ENCODE measurements around the gene TREH.

Gene TREH

DNA sequence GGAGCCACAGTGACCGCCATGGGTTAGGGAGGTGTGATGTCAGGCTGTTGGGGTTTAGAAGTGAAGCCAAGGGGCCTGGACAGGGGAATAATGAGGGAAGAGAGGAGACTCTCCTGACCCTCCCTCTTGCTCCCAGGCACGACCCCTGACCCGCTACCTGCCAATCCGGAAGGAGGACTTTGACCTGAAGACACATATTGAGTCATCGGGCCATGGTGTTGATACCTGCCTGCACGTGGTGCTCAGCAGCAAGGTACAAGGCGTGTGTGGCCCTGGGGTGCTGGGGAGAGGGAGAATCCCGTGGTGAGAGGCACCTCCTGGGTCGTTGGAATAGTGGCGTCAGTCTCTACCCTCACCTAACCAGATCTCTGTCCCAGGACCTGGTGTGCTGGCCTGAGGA is 29.5 kb downstream of the TREH start:
- DNase-seq (ENCODE audit: low read depth in 4 of 4, low spot score in 1 of 4): no peak

DNA sequence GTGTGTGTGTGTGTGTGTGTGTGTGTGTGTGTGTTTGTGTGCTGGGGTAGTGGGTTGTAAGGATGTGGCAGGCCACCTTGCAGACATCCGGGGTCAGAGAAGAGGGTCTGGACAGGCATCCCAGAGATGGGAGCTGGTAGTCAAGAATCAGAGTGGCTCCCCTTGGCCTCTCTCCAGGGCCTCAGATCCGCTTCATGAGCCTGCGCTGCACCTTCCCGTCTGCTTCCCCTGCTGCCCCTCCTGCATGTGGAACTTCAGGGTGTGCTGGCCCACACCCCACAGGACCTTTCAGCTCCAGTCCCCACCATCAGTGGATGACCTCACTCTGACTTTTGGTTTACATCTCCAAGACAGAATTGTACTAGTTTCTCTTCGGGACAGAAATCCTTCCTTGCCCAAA is 31.2 kb downstream of the TREH start:
- no peak for DNase-seq (ENCODE audit: low read depth in 4 of 4, low spot score in 1 of 4)

DNA sequence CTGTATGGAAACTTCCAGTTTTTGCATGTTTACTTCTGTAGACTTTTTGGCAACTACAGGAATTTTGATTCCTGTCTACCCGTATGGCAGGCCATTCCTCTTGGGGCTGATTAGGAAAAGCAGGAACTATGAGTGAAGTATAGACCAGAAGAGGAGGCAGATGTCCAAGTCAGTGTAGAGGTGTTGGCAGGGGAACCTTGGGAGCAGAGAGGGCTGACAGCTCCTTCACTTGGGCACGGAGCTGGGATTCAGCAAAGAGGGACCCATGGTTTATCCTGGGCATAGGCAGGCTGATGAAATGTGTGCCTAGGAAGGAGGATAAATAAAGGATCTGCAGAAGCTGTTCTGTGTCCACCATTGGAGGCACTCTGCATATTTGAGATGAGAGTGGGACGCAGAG is 33.1 kb downstream of the TREH start:
- no peak for DNase-seq (ENCODE audit: low read depth in 4 of 4, low spot score in 1 of 4)

DNA sequence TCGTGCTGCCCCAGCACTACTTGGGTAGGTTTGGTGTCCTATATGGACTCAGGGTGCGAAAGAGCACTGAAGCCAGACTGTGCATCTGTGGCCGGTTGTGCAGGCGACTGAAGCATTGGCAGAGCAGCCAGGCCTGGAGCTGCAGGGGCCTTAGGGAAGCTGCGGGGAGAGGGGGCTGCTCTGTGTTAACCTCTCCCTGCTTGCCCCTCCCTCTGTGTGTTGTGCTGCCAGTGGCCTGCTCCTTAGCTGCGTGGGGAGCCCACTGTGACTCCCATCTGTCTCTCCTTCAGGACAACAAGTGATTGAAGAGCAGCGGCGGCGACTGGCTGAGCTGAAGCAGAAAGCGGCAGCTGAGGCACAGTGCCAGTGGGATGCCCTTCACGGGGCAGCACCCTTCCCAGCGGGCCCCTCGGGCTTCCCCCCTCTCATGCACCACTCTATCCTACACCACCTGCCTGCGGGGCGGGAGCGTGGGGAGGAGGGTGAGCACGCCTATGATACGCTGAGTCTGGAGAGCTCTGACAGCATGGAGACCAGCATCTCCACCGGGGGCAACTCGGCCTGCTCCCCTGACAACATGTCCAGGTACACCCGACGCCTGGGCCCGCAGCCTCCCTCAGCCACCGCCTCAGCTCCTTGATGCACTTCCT is 34.3 kb downstream of the TREH start:
- no peak for DNase-seq (ENCODE audit: low read depth in 4 of 4, low spot score in 1 of 4)

DNA sequence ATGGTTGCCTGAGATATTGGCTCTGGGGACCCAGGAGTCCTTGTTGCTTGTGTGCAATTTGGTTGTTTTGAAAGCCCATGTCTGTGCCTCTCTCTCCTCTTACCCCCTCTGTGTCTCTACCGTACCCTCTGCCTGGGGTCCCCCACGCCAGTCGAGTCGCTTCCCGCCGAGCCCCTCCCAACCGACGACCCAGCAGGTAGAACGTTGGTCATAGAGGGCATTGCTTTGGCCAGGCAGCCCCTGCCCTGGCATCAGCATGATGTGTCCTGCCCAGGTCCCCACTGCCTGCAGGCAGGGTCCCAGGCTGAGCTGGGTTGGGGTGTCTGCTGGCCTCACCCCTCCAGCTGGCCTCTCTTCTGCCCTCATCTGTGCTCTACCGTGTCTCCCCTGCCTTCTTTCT is 35.0 kb downstream of the TREH start:
- no peak for DNase-seq (ENCODE audit: low read depth in 4 of 4, low spot score in 1 of 4)

DNA sequence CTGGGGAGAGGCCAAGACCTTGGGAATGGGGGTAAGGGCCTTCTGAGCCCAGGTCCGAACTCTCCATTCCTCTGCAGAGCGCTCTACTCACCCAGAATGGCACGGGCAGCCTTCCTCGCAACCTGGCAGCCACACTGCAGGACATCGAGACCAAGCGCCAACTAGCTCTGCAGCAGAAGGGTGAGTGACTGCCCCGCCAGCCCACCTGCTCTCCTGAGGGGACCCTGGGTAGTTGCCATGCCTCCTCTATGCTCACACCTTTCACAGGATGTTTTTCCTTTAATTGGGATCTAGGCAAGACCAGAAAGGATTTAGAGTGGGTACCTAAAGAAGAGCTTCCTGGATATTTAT is 35.5 kb downstream of the TREH start:
- no peak for DNase-seq (ENCODE audit: low read depth in 4 of 4, low spot score in 1 of 4)

DNA sequence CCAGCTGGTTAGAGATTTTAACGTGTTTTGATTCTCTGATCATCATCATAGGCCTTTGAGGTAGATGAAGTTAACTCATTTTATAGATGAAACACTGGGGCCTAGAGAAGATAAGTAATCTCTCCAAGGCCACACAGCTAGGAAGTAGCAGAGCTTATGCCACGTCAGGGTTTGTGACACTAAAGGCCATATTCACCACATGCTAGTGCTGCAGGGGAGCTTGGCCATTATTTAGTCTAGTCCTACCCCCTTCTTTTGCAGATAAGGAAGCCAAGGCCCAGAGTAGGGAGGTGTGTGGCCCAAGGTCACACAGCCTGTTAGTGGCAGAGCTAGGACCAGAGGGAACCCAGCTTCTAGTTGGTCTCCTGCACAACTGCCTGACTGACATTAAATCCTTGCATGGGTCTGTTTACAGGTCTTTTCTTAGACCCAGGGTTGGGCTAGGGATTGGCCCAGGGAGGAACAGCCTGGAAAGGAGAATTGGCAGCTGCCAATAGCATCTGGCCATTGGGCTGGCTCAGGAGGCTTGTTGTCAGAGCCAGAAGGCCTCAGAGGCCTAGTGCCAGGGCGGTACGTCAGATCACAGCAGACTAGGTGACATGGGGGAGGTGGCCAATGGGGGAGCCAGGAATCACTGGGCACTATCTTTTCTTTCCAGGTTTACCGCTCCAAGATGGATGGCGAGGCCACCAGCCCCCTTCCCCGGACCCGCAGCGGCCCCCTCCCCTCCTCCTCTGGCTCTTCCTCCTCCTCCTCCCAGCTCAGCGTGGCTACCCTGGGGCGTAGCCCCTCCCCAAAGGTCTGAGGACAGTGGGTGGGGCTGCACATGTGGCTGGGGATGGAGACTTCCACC is 36.1 kb downstream of the TREH start:
- DNase-seq (ENCODE audit: low read depth in 4 of 4, low spot score in 1 of 4): no peak

DNA sequence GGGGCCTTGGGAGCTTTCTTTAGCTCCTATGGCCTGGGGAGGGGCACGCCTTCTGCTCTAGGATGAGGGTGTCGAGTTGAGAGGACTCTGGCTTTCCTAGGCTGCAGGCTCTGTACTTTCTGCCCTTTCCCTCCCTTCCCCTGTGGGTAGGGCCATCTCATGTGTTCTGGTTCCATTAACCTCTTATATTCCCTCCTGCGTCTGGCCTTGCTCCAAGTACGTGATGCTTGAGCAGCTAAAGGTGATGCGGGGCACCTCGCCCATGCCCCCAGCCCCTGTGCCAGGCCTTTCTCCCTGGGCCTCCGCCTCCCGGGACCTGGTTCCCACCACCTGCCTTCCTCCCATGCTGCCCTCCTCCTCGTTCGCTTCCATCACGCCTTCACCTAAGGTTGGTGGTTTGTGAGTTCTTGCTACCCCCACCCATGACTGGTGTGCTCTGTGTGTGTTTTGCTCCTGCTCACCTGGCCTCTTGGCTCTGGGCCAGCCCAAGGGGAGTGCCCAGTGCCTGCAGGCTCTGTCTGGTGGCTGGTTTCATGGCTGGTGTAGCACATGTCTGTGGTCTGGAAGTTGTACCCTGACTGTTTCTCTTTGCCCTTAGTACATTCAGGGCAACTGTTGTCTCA is 37.9 kb downstream of the TREH start:
- no peak for DNase-seq (ENCODE audit: low read depth in 4 of 4, low spot score in 1 of 4)

DNA sequence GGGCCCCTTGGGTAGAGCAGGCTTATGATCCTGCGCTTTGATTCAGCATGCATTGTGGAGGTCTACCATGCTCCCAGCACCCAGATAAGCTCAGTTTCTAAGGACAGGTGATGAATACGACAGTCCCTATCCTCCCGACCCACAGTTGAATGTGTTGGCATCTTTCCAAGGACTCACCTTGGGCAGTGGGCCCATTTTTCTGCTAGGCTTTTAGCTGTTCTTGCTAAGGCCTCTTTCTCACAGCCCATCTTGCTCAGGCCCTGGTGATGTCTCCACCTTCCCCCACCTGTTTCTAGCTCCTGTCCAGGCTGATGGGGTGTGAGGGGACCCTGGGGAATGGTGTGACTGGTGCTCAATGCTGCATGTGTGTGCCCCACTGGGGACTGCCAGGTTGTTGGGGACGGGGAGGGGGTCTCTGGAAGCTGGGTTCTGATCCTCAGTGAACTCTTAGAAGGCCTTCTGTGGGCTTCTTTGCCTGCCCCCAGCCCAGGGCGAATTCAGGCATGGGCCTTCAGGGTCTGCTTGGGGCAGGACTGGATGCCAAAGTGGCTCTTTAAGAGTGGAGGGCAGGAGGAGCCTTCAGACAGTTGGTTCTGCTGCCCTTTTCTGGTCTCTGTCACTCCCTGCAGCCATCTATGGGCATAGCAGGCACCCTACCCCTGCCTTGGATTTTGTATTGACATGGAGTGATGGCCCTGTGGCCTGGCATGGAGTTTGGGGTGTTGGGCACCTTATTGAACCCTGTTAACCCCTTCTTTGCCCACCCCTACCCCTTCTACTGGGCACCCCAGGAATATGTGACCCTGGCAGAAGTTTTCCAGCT is 38.9 kb downstream of the TREH start:
- DNase-seq (ENCODE audit: low read depth in 4 of 4, low spot score in 1 of 4): no peak

DNA sequence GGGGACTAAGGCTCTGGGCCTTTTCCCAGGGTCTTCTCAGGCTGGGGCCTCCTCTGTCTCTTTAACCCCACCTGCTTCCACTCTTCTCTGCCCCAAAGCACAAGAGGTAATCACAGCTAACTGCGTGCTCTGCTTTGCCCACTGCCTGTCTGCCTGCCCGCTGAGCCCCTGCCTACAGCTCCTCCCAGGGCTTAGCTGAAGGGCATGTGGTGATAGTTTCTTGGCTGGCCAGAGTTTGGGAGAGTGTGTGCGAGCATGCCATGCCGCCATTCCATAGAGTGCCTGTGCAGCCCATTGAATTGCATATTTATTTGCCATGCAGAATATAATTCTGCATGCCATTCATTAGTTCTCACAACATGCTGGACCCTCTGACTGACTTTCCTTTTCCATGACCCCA is 39.6 kb downstream of the TREH start:
- no peak for DNase-seq (ENCODE audit: low read depth in 4 of 4, low spot score in 1 of 4)

DNA sequence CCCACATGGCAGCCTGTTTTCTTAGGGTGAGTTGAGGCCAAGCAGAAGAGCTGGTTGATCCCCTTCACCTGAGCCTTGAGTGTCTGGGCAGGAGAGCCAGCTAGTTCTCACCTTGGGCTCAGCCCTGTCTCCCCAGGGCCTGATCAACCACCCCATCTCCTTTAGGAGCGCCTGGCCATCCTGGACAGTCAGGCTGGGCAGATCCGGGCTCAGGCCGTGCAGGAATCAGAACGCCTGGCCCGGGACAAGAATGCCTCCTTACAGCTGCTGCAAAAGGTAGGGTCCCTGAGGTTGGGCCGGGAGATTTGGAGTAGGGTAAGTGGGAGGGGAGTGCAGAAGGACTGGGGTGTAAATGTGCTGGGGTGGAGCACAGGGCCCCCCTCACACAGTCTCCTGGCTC is 40.7 kb downstream of the TREH start:
- DNase-seq (ENCODE audit: low read depth in 4 of 4, low spot score in 1 of 4): no peak

DNA sequence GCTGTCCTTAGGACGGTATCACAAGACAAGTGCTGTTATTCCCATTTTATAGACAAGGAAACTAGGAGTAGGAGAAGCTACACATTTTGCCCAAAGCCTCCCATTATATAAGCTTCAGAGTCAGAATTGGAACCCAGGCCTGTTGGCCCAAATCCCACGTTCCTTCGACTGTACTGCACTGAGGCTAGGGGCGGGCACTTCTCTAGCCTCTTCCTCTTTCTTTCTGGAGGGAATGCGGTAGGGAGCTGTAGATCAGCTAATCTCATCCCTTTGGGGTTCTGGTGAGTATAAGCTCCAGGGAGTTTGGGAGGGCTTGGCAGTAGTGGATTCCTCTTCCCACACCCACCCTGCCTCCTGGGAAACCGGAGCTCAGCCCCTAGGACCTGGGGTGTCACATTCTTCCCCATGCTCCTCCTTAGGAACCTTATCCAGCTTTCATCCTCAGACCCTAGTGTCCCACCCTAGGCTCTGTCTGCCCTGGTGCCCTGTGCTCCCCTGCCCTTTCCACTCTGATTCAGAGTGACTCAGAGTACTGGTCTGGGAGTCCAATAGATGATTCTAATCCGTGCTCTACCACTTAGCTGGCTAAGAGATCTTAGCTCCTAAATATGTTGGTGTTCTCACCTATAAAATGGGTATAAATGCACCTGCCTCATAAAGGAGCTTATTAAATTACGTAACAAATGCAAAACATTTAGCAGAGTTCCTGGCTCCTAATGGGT is 42.7 kb downstream of the TREH start:
- no peak for DNase-seq (ENCODE audit: low read depth in 4 of 4, low spot score in 1 of 4)

DNA sequence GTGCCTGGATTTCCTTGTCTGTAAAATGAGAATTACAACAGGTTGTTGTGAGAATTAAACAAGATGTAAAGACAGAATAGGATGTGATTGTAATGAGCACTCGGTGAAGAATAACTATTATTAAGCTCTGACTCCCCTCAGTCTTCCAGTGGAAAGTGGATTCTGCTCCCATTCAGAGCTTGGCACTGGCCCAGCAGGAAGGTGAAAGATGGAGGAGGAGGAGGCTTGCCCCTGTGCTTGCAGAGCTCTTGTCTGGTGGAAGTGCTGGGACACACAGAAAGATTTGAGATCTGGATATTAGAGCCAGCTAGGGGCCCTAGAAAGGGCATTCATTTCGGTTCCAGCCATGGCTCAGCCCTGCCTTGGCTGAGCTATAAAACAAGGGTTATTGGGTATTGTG is 43.8 kb downstream of the TREH start:
- DNase-seq (ENCODE audit: low read depth in 4 of 4, low spot score in 1 of 4): no peak

DNA sequence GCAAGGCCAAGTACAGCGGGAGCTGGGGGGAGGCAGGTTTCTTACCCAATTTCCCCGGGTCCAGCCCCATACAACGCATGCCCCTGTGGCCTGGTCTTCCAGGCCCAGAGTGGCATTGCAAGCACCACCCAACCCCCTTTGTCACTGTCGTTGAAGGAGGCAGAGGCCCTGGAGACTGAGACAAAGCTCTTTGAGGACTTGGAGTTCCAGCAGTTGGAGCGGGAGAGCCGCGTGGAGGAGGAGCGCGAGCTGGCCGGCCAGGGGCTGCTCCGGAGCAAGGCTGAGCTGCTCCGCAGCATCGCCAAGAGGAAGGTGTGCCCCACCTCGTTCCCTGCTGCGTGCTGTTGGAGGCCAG is 44.2 kb downstream of the TREH start:
- no peak for DNase-seq (ENCODE audit: low read depth in 4 of 4, low spot score in 1 of 4)

DNA sequence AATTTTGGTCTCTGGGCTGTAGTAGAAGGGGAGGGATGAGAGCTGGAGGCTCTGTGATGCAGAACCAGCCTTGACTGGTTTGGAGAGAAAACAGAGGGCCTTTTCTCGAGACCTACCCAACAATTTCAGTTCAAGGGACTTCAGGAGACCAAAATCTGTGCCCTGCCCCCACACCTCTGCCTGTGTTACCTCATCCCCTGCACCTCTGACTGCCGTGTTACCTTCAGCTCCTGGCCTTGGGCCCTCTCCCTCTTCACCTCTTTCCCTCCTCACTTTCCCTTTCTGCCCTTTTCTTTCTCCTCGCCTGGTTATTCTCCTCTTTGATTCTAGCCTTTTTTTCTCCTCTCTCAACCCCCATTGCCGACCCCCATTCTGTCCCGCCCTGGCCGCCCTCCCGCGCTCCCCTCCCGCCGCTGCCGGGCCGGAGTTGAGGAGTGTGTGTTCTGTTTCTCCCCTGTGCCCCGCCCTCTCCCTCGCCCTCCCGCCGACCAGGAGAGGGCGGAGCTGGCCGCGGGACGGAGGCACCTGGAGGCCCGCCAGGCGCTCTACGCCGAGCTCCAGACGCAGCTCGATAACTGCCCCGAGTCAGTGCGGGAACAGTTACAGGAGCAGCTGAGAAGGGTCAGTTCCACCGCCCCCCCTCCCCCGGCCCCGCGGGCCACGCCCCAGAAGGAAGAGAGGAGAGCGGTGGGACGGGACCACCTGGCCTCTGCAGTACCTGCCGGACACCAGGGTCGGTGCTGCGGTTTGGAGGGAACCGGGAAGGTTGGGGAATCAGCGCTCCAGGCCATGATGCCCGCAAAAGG is 44.8 kb downstream of the TREH start:
- DNase-seq (ENCODE audit: low read depth in 4 of 4, low spot score in 1 of 4): no peak

DNA sequence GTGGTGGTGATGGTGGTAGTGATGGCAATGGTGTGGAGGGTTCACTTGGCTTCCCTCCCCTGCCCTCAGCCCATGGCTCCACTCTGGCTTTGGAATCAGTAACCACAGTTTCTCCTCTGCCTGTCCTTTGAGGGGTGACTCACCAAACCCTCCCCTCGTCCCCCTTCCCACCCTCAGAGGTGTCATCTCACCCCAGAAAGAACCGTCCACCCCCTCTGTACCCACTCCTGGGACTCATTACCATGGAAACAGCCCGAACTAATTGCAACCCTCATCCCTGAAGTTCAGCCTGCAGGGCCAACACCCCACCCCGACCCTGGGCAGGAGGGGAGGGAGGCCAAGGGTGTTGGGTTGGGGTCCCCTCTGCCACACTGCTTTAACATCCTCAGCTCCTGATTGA is 45.5 kb downstream of the TREH start:
- no peak for DNase-seq (ENCODE audit: low read depth in 4 of 4, low spot score in 1 of 4)

DNA sequence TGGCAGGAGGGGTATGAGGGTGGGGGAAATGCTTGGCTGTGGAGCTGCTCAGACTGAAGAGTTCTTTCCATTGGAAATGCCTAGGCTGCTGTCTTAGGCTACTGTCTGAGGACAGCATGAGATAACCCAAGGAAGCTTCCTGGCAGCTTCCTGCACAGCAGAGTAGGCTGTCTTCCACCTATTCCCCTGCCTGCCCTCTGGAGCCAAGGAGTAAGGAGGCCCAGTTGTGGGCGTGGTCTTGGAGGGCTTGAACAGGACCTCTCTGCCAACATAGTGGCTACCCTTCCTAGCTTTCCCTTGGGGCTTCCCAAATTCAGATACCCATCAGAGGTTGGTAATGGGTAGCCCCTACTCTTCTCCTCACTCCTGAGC is 46.1 kb downstream of the TREH start:
- DNase-seq (ENCODE audit: low read depth in 4 of 4, low spot score in 1 of 4): no peak

DNA sequence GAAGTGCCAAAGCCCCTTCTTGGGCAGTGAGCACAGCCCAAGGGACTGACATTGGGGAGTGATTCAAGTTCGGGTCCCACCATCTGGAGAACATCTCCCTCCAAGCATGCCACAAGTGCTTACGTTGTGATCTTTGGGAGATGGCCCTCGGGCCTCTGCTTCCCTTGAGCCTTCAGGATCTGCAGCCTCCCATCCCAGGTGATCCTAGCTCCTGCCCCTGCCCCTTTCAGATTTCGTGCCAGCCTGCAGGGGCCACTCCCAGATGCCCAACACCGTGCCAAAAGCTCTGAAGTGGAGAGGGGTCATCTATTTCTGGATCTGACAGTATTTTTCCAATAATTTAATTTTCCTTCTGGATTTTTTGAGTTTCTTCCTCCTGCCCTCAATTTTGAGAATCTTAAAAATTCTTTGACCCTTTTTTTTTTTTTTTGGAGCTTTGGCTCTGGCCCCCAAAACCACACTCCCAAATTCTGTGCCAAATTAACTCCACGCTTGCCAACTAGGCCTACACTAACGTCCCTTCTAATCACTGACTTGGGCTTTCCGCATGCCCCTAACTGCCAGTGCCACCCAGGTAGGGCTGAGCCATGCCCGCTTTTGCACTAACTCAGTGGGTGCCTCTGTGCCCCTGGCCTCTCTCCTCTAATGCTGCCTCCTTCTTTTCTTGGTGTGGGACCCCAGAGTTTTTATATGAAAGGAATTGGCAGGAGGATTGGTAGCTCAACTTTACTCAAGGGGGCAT is 46.7 kb downstream of the TREH start:
- DNase-seq (ENCODE audit: low read depth in 4 of 4, low spot score in 1 of 4): no peak

DNA sequence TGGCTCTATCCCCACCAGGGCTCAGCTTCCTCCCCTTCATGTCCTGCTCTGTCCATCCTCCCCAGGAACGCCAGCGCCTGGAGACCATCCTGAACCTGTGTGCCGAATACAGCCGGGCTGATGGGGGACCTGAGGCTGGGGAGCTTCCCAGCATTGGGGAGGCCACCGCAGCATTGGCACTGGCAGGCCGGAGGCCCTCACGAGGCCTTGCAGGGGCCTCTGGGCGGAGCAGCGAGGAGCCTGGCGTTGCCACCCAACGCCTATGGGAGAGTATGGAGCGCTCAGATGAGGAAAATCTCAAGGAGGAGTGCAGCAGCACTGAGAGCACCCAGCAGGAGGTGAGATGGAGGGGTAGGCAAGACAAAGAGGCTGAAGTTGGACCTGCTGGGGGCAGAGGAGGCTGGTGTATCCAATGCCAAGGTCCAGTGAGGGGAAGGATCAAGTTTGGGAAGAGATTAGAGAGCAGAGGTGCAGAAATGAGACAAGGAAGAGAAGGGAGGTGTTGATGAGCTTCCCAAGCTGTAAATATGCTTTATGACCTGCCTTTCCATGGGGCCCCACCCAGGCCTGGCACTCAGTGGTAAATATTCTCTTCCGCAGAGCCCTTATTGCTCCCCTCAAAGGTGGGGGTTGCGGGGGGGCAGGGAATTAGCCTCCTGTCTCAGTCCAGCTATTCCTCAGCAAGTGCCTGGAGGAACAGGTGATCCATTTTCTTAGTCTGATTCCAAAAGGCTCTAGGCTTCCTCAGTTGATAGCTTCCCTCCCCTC is 48.1 kb downstream of the TREH start:
- DNase-seq (ENCODE audit: low read depth in 4 of 4, low spot score in 1 of 4): no peak

All from stimulated activated CD4-positive, alpha-beta T cell treated with anti-CD3 and anti-CD28 coated beads, Interleukin-1b, Interleukin-23, amount 100 ng/mL, for 24 hours (primary cell).